GM21423 (cell line): ENCODE data around the gene GRID1.

Experiments
- ATAC-seq: cut with Tn5 transposase; IDR thresholded peaks from one replicate; pipeline ENCODE4 v1.9.1; 2021; ENCODE audit warnings: mild to moderate bottlenecking, moderate library complexity; ENCODE audit not compliant: unreplicated experiment

Gene GRID1

GRCh38 chr10:86295351-86295750 is 71.2 kb downstream of the GRID1 start:
- no peak for ATAC-seq

- ATAC-seq, result no peak
Measured at GRCh38 chr10:86294346-86295265, 72.0 kb downstream of the GRID1 start.

- no peak for ATAC-seq
Measured at GRCh38 chr10:86293396-86293791, 73.2 kb downstream of the GRID1 start.

- no peak for ATAC-seq
Measured at GRCh38 chr10:86292462-86293395, 73.9 kb downstream of the GRID1 start.

- no peak for ATAC-seq
Measured at GRCh38 chr10:86291616-86292340, 74.8 kb downstream of the GRID1 start.

- no peak for ATAC-seq
Measured at GRCh38 chr10:86290933-86291615, 75.5 kb downstream of the GRID1 start.

GRCh38 chr10:86289577-86289868 is 77.1 kb downstream of the GRID1 start:
- no peak for ATAC-seq

- ATAC-seq, result no peak
Measured at GRCh38 chr10:86288695-86289576, 77.7 kb downstream of the GRID1 start.

GRCh38 chr10:86287966-86288579 is 78.5 kb downstream of the GRID1 start:
- ATAC-seq, result no peak

- no peak for ATAC-seq
Measured at GRCh38 chr10:86287110-86287793, 79.3 kb downstream of the GRID1 start.

GRCh38 chr10:86286236-86287109 is 80.1 kb downstream of the GRID1 start:
- ATAC-seq, result no peak

GRCh38 chr10:86285136-86285790 is 81.3 kb downstream of the GRID1 start:
- ATAC-seq, result no peak

- no peak for ATAC-seq
Measured at GRCh38 chr10:86284355-86285105, 82.1 kb downstream of the GRID1 start.

GRCh38 chr10:86283466-86284287 is 82.9 kb downstream of the GRID1 start:
- ATAC-seq, result no peak

- ATAC-seq, result no peak
Measured at GRCh38 chr10:86282664-86283465, 83.7 kb downstream of the GRID1 start.
